OCI-LY1 (cell line): ENCODE measurements around the gene PSMD1.

Experiments used
- EZH2 ChIP-seq: fragments of 200-600 bp; sonication (generic), shearing (Covaris generic); IDR thresholded peaks from 2 replicates; pipeline ENCODE4 v1.8.0; 2017; ENCODE audit warnings: borderline replicate concordance, mixed run types, mild to moderate bottlenecking, antibody characterized with exemption, low read length, moderate library complexity, mixed read lengths
- TF ChIP-seq, protein P1 (sequence below): fragments of 200-600 bp; sonication (generic), shearing (Covaris generic); IDR thresholded peaks from 2 replicates; pipeline ENCODE4 v1.5.1; 2017; ENCODE audit warnings: mild to moderate bottlenecking, antibody characterized with exemption, low read length, moderate library complexity, mixed read lengths

DNA sequence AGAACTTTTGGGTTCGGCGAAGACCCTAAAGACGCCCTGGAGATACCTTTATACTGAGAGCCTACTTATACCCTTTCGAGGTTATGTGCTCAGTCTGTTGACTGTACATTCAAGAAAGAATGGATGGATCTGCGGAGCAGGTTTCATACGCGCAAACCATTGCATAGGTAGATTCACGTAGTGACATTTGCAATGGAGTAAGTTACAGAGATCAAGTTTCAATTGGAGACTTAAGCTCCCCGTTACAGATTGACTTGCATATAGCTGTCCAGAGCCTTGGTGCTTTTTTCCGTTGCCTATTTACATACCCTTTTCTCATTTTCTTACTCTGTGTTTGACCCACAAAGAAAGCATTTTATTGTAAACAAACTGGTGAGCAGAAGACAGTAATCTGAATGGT, 923 bp downstream of the PSMD1 start:
- TF ChIP-seq, protein P1, sequence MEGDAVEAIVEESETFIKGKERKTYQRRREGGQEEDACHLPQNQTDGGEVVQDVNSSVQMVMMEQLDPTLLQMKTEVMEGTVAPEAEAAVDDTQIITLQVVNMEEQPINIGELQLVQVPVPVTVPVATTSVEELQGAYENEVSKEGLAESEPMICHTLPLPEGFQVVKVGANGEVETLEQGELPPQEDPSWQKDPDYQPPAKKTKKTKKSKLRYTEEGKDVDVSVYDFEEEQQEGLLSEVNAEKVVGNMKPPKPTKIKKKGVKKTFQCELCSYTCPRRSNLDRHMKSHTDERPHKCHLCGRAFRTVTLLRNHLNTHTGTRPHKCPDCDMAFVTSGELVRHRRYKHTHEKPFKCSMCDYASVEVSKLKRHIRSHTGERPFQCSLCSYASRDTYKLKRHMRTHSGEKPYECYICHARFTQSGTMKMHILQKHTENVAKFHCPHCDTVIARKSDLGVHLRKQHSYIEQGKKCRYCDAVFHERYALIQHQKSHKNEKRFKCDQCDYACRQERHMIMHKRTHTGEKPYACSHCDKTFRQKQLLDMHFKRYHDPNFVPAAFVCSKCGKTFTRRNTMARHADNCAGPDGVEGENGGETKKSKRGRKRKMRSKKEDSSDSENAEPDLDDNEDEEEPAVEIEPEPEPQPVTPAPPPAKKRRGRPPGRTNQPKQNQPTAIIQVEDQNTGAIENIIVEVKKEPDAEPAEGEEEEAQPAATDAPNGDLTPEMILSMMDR = no peak
- no peak for TF ChIP-seq EZH2
